ENCODE data around the gene CCDC110.

CCDC110 gene

GRCh38 chr4:185399466-185399865, 72.1 kb downstream of the CCDC110 start:
- Histone ChIP-seq H3K36me3 (ENCODE audit: insufficient read depth) (no peaks in the 10 kb centered on the region), H3K9ac (no peak overlapping the region), H3K4me2 (no peak overlapping the region), H2AFZ (ENCODE audit: low read depth) (no peak overlapping the region), H4K20me1 (ENCODE audit: insufficient read depth) (no peaks in the 10 kb centered on the region), H3K4me1 (ENCODE audit: low read depth, poor library complexity, severe bottlenecking) (peaks cover 34% of the 10 kb centered on the region), H3K4me3 (IDR thresholded peaks at IDR 0.05; ENCODE audit: insufficient read depth, low read depth, low read length) (no peak overlapping the region), H3K27ac (no peak overlapping the region), H3K79me2 (ENCODE audit: insufficient read depth, low read depth) (no peaks in the 10 kb centered on the region), H3K27me3 (ENCODE audit: insufficient read depth, low read depth) (no peaks in the 10 kb centered on the region)
- no peak for TF ChIP-seq CTCF (conservative IDR thresholded peaks at IDR 0.05; ENCODE audit: low read depth, low read length)

GRCh38 chr4:185398618-185399017, 72.9 kb downstream of the CCDC110 start:
- H3K9ac ChIP-seq, result no peak overlapping the region
- peaks cover 34% of the 10 kb centered on the region for H3K4me1 ChIP-seq (ENCODE audit: low read depth, poor library complexity, severe bottlenecking)
- H2AFZ ChIP-seq (ENCODE audit: low read depth), result no peak overlapping the region
- H3K27me3 ChIP-seq (ENCODE audit: insufficient read depth, low read depth), result no peaks in the 10 kb centered on the region
- TF ChIP-seq CTCF (conservative IDR thresholded peaks at IDR 0.05; ENCODE audit: low read depth, low read length), result no peak
- no peak overlapping the region for H3K4me2 ChIP-seq
- no peak overlapping the region for H3K4me3 ChIP-seq (IDR thresholded peaks at IDR 0.05; ENCODE audit: insufficient read depth, low read depth, low read length)
- H4K20me1 ChIP-seq (ENCODE audit: insufficient read depth), result no peaks in the 10 kb centered on the region
- H3K79me2 ChIP-seq (ENCODE audit: insufficient read depth, low read depth), result no peaks in the 10 kb centered on the region
- H3K36me3 ChIP-seq (ENCODE audit: insufficient read depth), result no peaks in the 10 kb centered on the region
- H3K27ac ChIP-seq, result no peak overlapping the region

- TF ChIP-seq CTCF (conservative IDR thresholded peaks at IDR 0.05; ENCODE audit: low read depth, low read length), result no peak
- H2AFZ ChIP-seq (ENCODE audit: low read depth), result peak within 1 kb of the TSS; percentile 88
- no peaks in the 10 kb centered on the region for H3K27me3 ChIP-seq (ENCODE audit: insufficient read depth, low read depth)
- H3K9ac ChIP-seq, result peak within 1 kb of the TSS; percentile 93
- peaks cover 34% of the 10 kb centered on the region for H3K4me1 ChIP-seq (ENCODE audit: low read depth, poor library complexity, severe bottlenecking)
- no peaks in the 10 kb centered on the region for H4K20me1 ChIP-seq (ENCODE audit: insufficient read depth)
- H3K4me2 ChIP-seq, result peak within 1 kb of the TSS; percentile 99
- H3K27ac ChIP-seq, result peak within 1 kb of the TSS; percentile 92
- no peaks in the 10 kb centered on the region for H3K79me2 ChIP-seq (ENCODE audit: insufficient read depth, low read depth)
- no peaks in the 10 kb centered on the region for H3K36me3 ChIP-seq (ENCODE audit: insufficient read depth)
- H3K4me3 ChIP-seq (IDR thresholded peaks at IDR 0.05; ENCODE audit: insufficient read depth, low read depth, low read length), result no peak within 1 kb of the TSS
These were observed 74.7 kb downstream of the CCDC110 start, which contains the start of gene ANKRD37 for GRCh38 chr4:185396724-185397385. TSS of gene ANKRD37 (plus strand) at chr4:185396841. CDS start at chr4:185396924, 83 bp downstream.

- H3K27ac ChIP-seq, result peak overlapping the region; percentile 92
- no peaks in the 10 kb centered on the region for H3K27me3 ChIP-seq (ENCODE audit: insufficient read depth, low read depth)
- peak overlapping the region; percentile 93 for H3K9ac ChIP-seq
- no peaks in the 10 kb centered on the region for H3K79me2 ChIP-seq (ENCODE audit: insufficient read depth, low read depth)
- no peak overlapping the region for H3K4me3 ChIP-seq (IDR thresholded peaks at IDR 0.05; ENCODE audit: insufficient read depth, low read depth, low read length)
- no peak for TF ChIP-seq CTCF (conservative IDR thresholded peaks at IDR 0.05; ENCODE audit: low read depth, low read length)
- H3K4me2 ChIP-seq, result peak overlapping the region; percentile 99
- H3K36me3 ChIP-seq (ENCODE audit: insufficient read depth), result no peaks in the 10 kb centered on the region
- peaks cover 34% of the 10 kb centered on the region for H3K4me1 ChIP-seq (ENCODE audit: low read depth, poor library complexity, severe bottlenecking)
- H4K20me1 ChIP-seq (ENCODE audit: insufficient read depth), result no peaks in the 10 kb centered on the region
- peak overlapping the region; percentile 88 for H2AFZ ChIP-seq (ENCODE audit: low read depth)
These were observed 75.4 kb downstream of the CCDC110 start for GRCh38 chr4:185395956-185396723.
